H7 (cell line): Measurements from ENCODE around the gene KSR2. TPM values are rescaled to one million over a fixed set of nuclear protein-coding genes. Genes with fewer than 3 reads are reported as not detected.

ENCODE experiments used
- DNase-seq: peaks from one replicate; pipeline ENCODE4 v3.0.0; 2012
- H3K27me3 ChIP-seq: 2 replicates; pipeline ENCODE4 v1.6.0; 2011; ENCODE audit warnings: mild to moderate bottlenecking, low read length; ENCODE audit not compliant: control insufficient read depth, insufficient read depth
- H3K36me3 ChIP-seq: replicated peaks from 2 replicates; pipeline ENCODE4 v1.5.1; 2011; ENCODE audit warnings: low read length; ENCODE audit not compliant: control insufficient read depth, insufficient read depth
- H3K4me3 ChIP-seq: 2 replicates; pipeline ENCODE4 v1.5.1; 2011; ENCODE audit warnings: low read depth, mild to moderate bottlenecking, control low read depth, low read length, moderate library complexity; ENCODE audit not compliant: insufficient read depth
- total RNA-seq: library from RNA; depleted of rRNA; stranded (reverse); fragments of >200 nt; shearing (Covaris generic); gene quantifications from 2 replicates; pipeline ENCODE4 v1.2.3, GENCODE V29; 2014

The KSR2 gene
- total RNA-seq, 1 experiment from 2014 or later, result 0.10 TPM

GRCh38 chr12:117686911-117687377 lies 281.8 kb downstream of the KSR2 start:
- Histone ChIP-seq H3K4me3 (no peak overlapping the region), H3K36me3 (no peaks in the 10 kb centered on the region), H3K27me3 (no peaks in the 10 kb centered on the region)
- DNase-seq, result no peak

GRCh38 chr12:117686210-117686609 lies 282.6 kb downstream of the KSR2 start:
- Histone ChIP-seq H3K4me3 (no peak overlapping the region), H3K27me3 (no peaks in the 10 kb centered on the region)
- no peak for DNase-seq

GRCh38 chr12:117685110-117685926 lies 283.5 kb downstream of the KSR2 start:
- Histone ChIP-seq H3K27me3 (no peaks in the 10 kb centered on the region), H3K4me3 (no peak overlapping the region), H3K36me3 (no peaks in the 10 kb centered on the region)
- DNase-seq, result peak; percentile 92

More at GRCh38 chr12:117686210-117686609, 282.6 kb downstream of the KSR2 start:
- H3K36me3 ChIP-seq, result no peaks in the 10 kb centered on the region

- DNase-seq, result no peak
- Histone ChIP-seq H3K36me3 (no peaks in the 10 kb centered on the region), H3K4me3 (no peak overlapping the region), H3K27me3 (no peaks in the 10 kb centered on the region)
These were observed 284.3 kb downstream of the KSR2 start for GRCh38 chr12:117684471-117684870.

DNA sequence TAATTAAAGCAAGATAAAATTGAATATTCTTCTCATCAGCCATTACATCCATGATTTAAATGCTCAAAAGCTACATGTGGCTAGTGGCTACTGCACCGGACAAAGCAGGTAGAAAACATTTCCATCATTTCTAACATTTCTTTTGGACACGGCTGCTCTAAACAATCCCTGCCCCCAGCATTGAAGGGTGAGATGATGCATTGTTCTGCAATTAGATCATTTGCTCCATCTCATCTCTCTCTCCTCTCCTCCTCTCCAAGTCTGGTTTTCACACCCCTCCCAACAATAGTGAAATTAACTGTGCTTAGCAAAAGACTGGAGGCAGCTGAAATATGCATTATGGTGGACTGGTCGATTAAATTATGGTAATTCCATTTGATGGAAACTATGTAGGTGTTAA lies 288.5 kb downstream of the KSR2 start:
- Histone ChIP-seq H3K27me3 (no peaks in the 10 kb centered on the region), H3K36me3 (no peaks in the 10 kb centered on the region), H3K4me3 (no peak overlapping the region)
- DNase-seq, result no peak

DNA sequence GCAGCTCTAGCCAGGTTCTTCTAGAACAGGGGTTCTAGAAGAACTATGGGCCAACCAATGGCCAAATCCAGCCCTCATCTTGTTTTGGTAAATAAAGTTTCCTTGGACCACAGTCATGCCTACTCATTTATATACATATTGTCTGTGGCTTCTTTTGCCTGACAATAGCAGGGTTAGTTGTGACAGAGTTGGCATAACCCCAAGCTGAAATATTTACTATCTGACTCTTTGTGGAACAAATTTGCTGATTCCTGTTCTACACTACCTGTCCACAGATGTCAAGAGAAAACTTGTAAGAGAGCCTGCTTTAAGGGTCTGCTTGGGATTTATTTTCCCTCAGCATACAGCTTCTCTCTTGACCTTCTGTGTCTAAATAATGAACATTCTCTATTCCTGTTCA lies 289.0 kb downstream of the KSR2 start:
- no peak for DNase-seq
- H3K4me3 ChIP-seq, result no peak overlapping the region
- H3K36me3 ChIP-seq, result no peaks in the 10 kb centered on the region
- no peaks in the 10 kb centered on the region for H3K27me3 ChIP-seq

DNA sequence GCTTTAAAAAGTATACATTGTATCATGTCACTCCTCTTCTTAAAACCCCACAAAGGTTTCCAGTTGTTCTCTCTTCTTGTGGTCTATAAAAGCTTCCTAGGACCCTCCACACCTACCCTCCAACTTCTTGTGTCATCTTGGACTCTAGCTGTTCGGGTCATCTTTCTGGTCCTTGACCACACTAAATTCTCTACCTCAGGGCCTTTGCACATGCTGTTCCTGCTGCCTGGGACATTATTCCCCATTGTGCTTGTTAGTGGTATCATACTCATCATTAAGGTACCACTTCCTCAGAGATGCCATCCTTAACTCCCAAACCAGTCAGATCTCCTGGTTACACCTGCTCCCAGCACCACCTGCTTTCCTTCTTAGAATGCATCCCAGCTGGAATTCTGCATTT lies 294.0 kb downstream of the KSR2 start:
- Histone ChIP-seq H3K4me3 (no peak overlapping the region), H3K27me3 (no peaks in the 10 kb centered on the region; the same call in 1 of the 2 replicates)
- DNase-seq, result no peak

DNA sequence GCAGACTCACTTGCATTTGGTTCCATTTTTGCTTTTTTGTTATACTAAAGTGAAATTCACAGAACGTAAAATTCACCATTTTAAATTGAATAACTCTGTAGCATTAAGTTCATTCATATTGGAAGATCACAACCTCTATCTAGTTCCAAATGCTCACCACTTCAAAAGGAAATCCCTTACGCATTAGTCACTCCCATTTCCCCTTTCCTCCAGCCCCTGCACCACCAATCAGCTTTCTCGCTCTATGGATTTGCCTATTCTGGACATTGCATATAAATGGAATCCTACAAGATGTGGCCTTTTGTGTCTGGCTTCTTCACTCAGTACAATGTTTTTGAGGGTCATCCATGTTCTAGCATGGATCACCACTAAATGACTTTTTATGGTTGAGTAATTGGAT lies 294.5 kb downstream of the KSR2 start:
- no peak overlapping the region for H3K4me3 ChIP-seq
- no peaks in the 10 kb centered on the region for H3K36me3 ChIP-seq
- no peak for DNase-seq
- H3K27me3 ChIP-seq, result no peaks in the 10 kb centered on the region; the same call in 1 of the 2 replicates

More for the DNA sequence above, 294.0 kb downstream of the KSR2 start:
- no peaks in the 10 kb centered on the region for H3K36me3 ChIP-seq

GRCh38 chr12:117671734-117672133 lies 297.1 kb downstream of the KSR2 start:
- Histone ChIP-seq H3K4me3 (no peak overlapping the region), H3K27me3 (no peaks in the 10 kb centered on the region; the same call in 1 of the 2 replicates), H3K36me3 (no peaks in the 10 kb centered on the region)
- peak; percentile 83 for DNase-seq

DNA sequence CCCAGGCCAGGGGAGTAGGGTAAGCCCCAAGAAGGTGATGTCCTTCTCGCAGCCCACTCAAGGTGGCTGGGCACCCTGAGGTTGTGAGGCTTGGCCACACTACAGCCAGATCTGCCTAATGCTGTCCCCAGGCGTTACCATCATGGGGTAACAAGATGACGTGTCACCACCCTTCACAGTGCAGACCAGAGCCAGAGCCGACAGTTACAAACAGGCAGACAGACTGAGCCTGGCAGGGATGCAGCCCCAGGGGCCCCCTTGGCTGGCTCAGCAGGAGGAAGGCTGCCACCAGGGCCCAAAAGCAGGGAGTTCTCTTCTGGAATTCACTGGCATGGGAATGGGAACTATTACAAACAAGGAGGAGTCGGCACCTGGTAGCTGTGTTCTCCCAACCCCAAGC lies 304.6 kb downstream of the KSR2 start:
- DNase-seq, result no peak
- Histone ChIP-seq H3K4me3 (no peak overlapping the region), H3K36me3 (no peaks in the 10 kb centered on the region), H3K27me3 (no peaks in the 10 kb centered on the region)

DNA sequence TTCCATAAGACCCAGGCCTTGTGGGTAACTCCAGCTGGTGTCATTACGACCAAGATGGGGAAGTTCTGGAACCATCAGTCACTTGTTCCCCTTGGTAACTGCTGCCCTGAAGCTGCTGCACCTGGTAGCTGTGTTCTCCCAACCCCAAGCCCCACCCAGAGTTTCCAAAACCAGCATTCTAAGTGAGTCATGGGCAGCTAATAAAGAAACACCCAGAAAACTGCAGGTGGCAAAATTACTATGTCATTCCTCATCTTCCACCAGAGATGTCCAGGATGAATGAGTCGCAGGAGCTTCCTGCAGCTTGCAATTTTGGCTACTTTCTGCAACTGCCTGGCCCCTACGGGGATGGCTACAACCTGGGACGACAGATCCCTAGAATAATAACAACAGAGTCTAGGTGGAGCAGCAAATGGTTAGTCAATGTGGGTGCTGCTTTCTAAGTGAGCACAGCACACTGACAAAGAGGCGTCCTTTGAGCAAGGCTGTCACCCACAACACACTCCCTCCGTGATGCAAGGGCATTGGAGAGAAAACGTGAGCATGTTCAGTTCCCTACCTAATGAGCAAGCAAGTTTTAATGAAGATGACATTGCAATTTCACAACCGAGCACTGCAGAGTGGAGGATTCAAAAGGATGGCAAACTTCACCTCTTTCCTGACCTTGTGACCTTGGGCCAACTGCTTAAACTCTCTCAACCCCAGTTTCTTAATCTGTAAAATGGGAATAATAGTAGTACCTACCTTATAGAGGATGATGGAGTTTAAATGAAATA lies 306.0 kb downstream of the KSR2 start:
- no peaks in the 10 kb centered on the region for H3K27me3 ChIP-seq
- DNase-seq, result no peak
- H3K4me3 ChIP-seq, result no peak overlapping the region
- H3K36me3 ChIP-seq, result no peaks in the 10 kb centered on the region

- Histone ChIP-seq H3K36me3 (no peaks in the 10 kb centered on the region), H3K27me3 (no peaks in the 10 kb centered on the region), H3K4me3 (no peak overlapping the region)
- no peak for DNase-seq
These were observed 306.6 kb downstream of the KSR2 start for GRCh38 chr12:117662220-117662619.

DNA sequence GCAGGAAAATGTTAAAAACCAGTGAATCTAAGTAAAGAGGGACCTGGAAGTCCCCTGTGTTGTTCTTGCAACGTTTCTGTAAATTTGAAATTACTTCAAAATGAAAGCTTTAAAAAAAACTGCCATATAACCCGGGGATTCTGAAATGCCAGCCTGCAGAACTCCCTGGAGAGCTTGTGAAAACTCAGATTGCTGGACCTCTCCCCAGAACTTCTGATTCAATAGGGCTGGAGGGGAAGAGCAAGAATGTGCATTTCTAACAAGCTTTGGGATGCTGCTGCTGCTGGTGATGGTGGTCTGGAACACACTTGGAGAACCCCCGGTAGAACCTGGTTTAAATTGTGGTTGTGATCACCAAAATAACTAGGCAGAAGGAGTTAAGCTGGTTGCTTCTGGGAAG lies 307.3 kb downstream of the KSR2 start:
- Histone ChIP-seq H3K36me3 (no peaks in the 10 kb centered on the region), H3K27me3 (no peaks in the 10 kb centered on the region), H3K4me3 (no peak overlapping the region)
- DNase-seq, result no peak

GRCh38 chr12:117660896-117661295 lies 307.9 kb downstream of the KSR2 start:
- Histone ChIP-seq H3K4me3 (no peak overlapping the region), H3K36me3 (no peaks in the 10 kb centered on the region), H3K27me3 (no peaks in the 10 kb centered on the region)
- DNase-seq, result no peak

DNA sequence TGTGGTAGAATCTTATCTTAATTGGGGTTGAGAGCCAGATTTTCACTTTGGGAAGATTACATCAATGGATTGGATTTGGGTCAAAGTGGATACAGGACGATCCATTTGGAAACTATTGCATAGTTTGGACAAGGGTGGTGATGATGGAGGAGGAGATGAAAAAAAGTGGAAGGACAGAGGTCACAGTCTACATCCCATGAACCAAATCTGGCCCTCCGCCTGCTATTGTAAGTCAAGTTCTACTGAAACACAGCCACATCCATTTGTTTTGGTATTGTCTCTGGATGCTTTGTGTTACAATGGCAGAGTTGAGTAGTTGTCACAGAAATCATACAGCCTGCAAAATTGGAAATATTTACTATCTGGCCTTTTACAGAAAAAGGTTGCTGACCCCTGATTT lies 310.6 kb downstream of the KSR2 start:
- H3K4me3 ChIP-seq, result no peak overlapping the region
- H3K36me3 ChIP-seq, result no peaks in the 10 kb centered on the region
- DNase-seq, result no peak
- H3K27me3 ChIP-seq, result no peaks in the 10 kb centered on the region
